GM21526 (cell line): Measurements from ENCODE around the gene MTMR11.
"Not testable (repeated sequence)": the region's sequence is repeated elsewhere in the genome, so short reads cannot be mapped to it uniquely, and the experiment has no call there.

Experiments
- ATAC-seq: cut with Tn5 transposase; IDR thresholded peaks from one replicate; pipeline ENCODE4 v1.9.1; 2021; ENCODE audit warnings: moderate library complexity; ENCODE audit not compliant: unreplicated experiment, low FRiP score

The MTMR11 gene

GRCh38 chr1:149936170-149936991 lies at the start of gene MTMR11:
Gene MTMR11, minus strand, starts transcription at chr1:149936879. Its CDS starts 232 bp downstream, at chr1:149936647.
- ATAC-seq: no peak

GRCh38 chr1:149979972-149980540 lies 43.4 kb upstream of the MTMR11 start:
- no peak for ATAC-seq

GRCh38 chr1:149979245-149979971 lies 42.7 kb upstream of the MTMR11 start:
- no peak for ATAC-seq

GRCh38 chr1:149978547-149979023 lies 41.9 kb upstream of the MTMR11 start:
- no peak for ATAC-seq

- no peak for ATAC-seq
Measured at GRCh38 chr1:149977345-149977744, 40.7 kb upstream of the MTMR11 start.

- no peak for ATAC-seq
Measured at GRCh38 chr1:149972547-149972946, 35.9 kb upstream of the MTMR11 start.

- ATAC-seq: no peak
Measured at GRCh38 chr1:149967646-149968045, 31.0 kb upstream of the MTMR11 start.

GRCh38 chr1:149967041-149967440 lies 30.4 kb upstream of the MTMR11 start:
- no peak for ATAC-seq

- no peak for ATAC-seq
Measured at GRCh38 chr1:149966405-149966804, 29.7 kb upstream of the MTMR11 start.

GRCh38 chr1:149965440-149965839 lies 28.8 kb upstream of the MTMR11 start:
- ATAC-seq: no peak

GRCh38 chr1:149963358-149963757 lies 26.7 kb upstream of the MTMR11 start:
- ATAC-seq: no peak

- no peak for ATAC-seq
Measured at GRCh38 chr1:149962736-149963135, 26.1 kb upstream of the MTMR11 start.

- ATAC-seq: no peak
Measured at GRCh38 chr1:149962039-149962647, 25.5 kb upstream of the MTMR11 start.

GRCh38 chr1:149957548-149957947 lies 20.9 kb upstream of the MTMR11 start:
- ATAC-seq: not testable (repeated sequence)

- no peak for ATAC-seq
Measured at GRCh38 chr1:149949911-149950310, 13.2 kb upstream of the MTMR11 start.

- no peak for ATAC-seq
Measured at GRCh38 chr1:149945206-149945605, 8.5 kb upstream of the MTMR11 start.

GRCh38 chr1:149942885-149943284 lies 6.2 kb upstream of the MTMR11 start:
- ATAC-seq: no peak

- no peak for ATAC-seq
Measured at GRCh38 chr1:149942207-149942606, 5.5 kb upstream of the MTMR11 start.

- ATAC-seq: no peak
Measured at GRCh38 chr1:149940427-149940826, 3.7 kb upstream of the MTMR11 start.

- ATAC-seq: not testable (repeated sequence)
Measured at GRCh38 chr1:149938668-149939003, 2.0 kb upstream of the MTMR11 start.

GRCh38 chr1:149937759-149938158 lies 1.1 kb upstream of the MTMR11 start:
- no peak for ATAC-seq
